Chondrocyte (in vitro differentiated cells): ENCODE data around the gene ZCWPW2. TPM values are rescaled to one million over a fixed set of nuclear protein-coding genes. Genes with fewer than 3 reads are reported as not detected.

Experiments used
- DNase-seq: peaks from one replicate; pipeline ENCODE4 v3.0.0; 2021; ENCODE audit warnings: mixed read lengths, low spot score
- H3K27ac Mint-ChIP-seq: one replicate; pipeline ENCODE4 v1.8.0; 2021; ENCODE audit warnings: mild to moderate bottlenecking, moderate library complexity, mixed read lengths; ENCODE audit not compliant: unreplicated experiment
- H3K27me3 Mint-ChIP-seq: 2 replicates; pipeline ENCODE4 v1.8.0; 2021; ENCODE audit warnings: low read depth, mixed read lengths
- H3K36me3 Mint-ChIP-seq: 2 replicates; pipeline ENCODE4 v1.8.0; 2021; ENCODE audit warnings: low read depth, mixed read lengths
- H3K4me1 Mint-ChIP-seq: 2 replicates; pipeline ENCODE4 v1.8.0; 2021; ENCODE audit warnings: low read depth, mild to moderate bottlenecking, mixed read lengths
- H3K4me3 Mint-ChIP-seq: one replicate; pipeline ENCODE4 v1.8.0; 2021; ENCODE audit warnings: mild to moderate bottlenecking, moderate library complexity, mixed read lengths; ENCODE audit not compliant: unreplicated experiment
- H3K9me3 Mint-ChIP-seq: 2 replicates; pipeline ENCODE4 v1.8.0; 2021; ENCODE audit warnings: low read depth, mixed read lengths
- total RNA-seq: library from RNA; stranded (reverse); gene quantifications from 3 replicates; pipeline ENCODE4 v1.2.1, GENCODE V29; 2021
- TF ChIP-seq, protein P1 (sequence below): fragments of 200-600 bp; sonication (generic); IDR thresholded peaks from 2 replicates; pipeline ENCODE4 v1.5.0; 2021; ENCODE audit warnings: antibody characterized with exemption, mild to moderate bottlenecking, moderate library complexity

ZCWPW2 gene
- total RNA-seq, 1 donor from 2014 or later: 1.1 TPM

DNA sequence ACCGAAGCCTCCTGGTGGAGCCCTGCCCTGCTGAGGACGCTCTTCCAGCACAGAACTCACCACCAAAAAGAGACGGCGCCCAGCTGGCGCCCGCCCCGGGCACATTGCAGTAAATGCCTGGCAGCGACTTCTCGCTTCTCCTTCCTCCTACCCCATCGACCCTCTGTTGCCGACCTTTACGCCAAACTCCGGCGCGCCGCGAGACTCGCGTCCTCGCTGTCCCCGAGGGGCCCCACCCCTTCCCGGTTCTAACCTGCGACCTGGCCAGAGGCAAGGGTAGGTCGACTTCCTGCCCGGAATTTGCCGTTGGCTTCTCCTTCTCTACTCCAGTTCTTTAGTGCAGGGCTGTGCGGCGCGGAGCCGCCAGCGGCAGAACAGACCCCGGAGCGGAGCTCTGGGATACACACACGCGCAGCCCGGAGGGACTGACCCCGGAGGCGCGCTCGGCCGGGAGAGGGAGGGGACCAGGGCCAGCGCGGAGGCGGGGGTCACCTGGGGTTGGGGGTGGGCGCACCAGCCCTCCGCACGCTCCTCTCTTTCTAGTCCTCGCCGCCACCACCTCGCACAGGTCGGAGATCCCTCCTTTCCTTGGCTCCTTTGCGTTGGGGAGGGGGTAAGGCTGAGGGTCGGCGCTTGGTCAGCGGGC, 226.7 kb downstream of the ZCWPW2 start:
- Mint-ChIP-seq H3K36me3 (no peaks in the 10 kb centered on the region), H3K9me3 (no peaks in the 10 kb centered on the region), H3K4me3 (peak overlapping the region; percentile 78), H3K27me3 (peaks cover 67% of the 10 kb centered on the region), H3K27ac (peak overlapping the region; percentile 64), H3K4me1 (peaks cover 12% of the 10 kb centered on the region)
- TF ChIP-seq, protein P1, sequence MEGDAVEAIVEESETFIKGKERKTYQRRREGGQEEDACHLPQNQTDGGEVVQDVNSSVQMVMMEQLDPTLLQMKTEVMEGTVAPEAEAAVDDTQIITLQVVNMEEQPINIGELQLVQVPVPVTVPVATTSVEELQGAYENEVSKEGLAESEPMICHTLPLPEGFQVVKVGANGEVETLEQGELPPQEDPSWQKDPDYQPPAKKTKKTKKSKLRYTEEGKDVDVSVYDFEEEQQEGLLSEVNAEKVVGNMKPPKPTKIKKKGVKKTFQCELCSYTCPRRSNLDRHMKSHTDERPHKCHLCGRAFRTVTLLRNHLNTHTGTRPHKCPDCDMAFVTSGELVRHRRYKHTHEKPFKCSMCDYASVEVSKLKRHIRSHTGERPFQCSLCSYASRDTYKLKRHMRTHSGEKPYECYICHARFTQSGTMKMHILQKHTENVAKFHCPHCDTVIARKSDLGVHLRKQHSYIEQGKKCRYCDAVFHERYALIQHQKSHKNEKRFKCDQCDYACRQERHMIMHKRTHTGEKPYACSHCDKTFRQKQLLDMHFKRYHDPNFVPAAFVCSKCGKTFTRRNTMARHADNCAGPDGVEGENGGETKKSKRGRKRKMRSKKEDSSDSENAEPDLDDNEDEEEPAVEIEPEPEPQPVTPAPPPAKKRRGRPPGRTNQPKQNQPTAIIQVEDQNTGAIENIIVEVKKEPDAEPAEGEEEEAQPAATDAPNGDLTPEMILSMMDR: no peak
- DNase-seq: peak; percentile 91

Other genes starting within 250 kb of the ZCWPW2 start
- 9.4 to 14.4 TPM (median 13.4 TPM) in 3 replicates for gene CMC1, start 107.1 kb upstream of the ZCWPW2 start, total RNA-seq
- gene AZI2, start 103 bp downstream of the ZCWPW2 start, total RNA-seq: 77.8 to 80.6 TPM (median 79.4 TPM) in 3 replicates